Measurements from ENCODE around the gene DPYD. TPM values are rescaled to one million over a fixed set of nuclear protein-coding genes. Genes with fewer than 3 reads are reported as not detected.

The DPYD gene
- total and polyA plus RNA-seq, 9 of the 15 experiments (the other 6 are each of a cell fraction or from before 2014, with no cell fraction given): 0.03 to 0.25 (median 0.08) TPM; not detected in 2

DNA sequence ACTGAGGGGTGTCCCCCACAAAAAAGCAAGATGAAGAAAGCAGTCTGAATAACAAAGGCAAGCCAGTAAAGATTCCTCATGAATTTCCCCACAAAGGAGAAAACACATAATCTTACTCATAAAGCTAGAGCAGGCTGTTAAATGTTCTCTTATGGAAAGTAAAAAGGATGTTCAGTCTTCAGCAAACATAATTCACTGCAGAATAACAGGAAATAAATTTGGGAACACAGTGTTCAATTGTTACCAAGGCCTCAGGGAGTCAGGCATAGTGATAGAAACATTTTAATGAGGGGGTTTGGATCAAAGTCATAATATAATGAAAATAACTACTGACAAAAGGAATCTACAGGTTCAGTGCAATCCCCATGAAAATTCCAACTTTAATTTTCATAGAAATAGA is 297.6 kb downstream of the DPYD start:
- H2AFZ ChIP-seq (ENCODE audit: low read depth, low read length): no peak overlapping the region
- intact Hi-C loops (cut with micrococcal nuclease) (no loop called here), in situ Hi-C loops (cut with MboI) (no loop called here)
- H4K20me1 ChIP-seq (replicated peaks; ENCODE audit: control insufficient read depth, insufficient read depth, low read length): no peaks in the 10 kb centered on the region
- no peaks in the 10 kb centered on the region for H3K9me3 ChIP-seq (replicated peaks; ENCODE audit: control insufficient read depth, insufficient read depth, low read depth, low read length)
- H3K36me3 ChIP-seq (ENCODE audit: control insufficient read depth, insufficient read depth, low read length): no peaks in the 10 kb centered on the region
- H3K9me1 ChIP-seq (ENCODE audit: control insufficient read depth, insufficient read depth, low read length): no peaks in the 10 kb centered on the region
- H3K4me2 ChIP-seq (ENCODE audit: insufficient read depth, low read length): no peak overlapping the region
- no peak for DNase-seq (ENCODE audit: extremely low read depth in 1 of 4, low spot score in 3 of 4)
- TF ChIP-seq ZNF57 (CRISPR knock-in tag; IDR thresholded peaks at IDR 0.05) (no peak), POLR2G (IDR thresholded peaks at IDR 0.05; ENCODE audit: low read depth, low read length) (no peak), TSC22D4 (tag; IDR thresholded peaks at IDR 0.05) (no peak)
- no peak for FAIRE-seq
- BruUV-seq (replicated peaks): no TSS peak
- H3K27ac ChIP-seq (ENCODE audit: extremely low read depth, low read depth, low read length): no peak overlapping the region
- H3K79me2 ChIP-seq (ENCODE audit: control insufficient read depth, insufficient read depth, low read length): no peaks in the 10 kb centered on the region
- H3K4me3 ChIP-seq: no peak overlapping the region
- no peak for ATAC-seq
- H3K4me1 ChIP-seq (replicated peaks in 1 of 2; ENCODE audit: control insufficient read depth in 2 of 2, insufficient read depth in 2 of 2, low read length in 2 of 2): no peaks in the 10 kb centered on the region
- no peaks in the 10 kb centered on the region for H3K27me3 ChIP-seq (ENCODE audit: control insufficient read depth in 2 of 2, insufficient read depth in 2 of 2, low read length in 2 of 2)
- ChIA-PET CTCF (ENCODE audit: low intra/inter-chr PET ratio) (no interaction called here), POLR2A (no interaction called here)
- no peak overlapping the region for H3K9ac ChIP-seq (ENCODE audit: insufficient read depth in 1 of 2, low read depth in 2 of 2, low read length in 2 of 2)

- no peaks in the 10 kb centered on the region for H3K79me2 ChIP-seq (ENCODE audit: control insufficient read depth, insufficient read depth, low read length)
- no peaks in the 10 kb centered on the region for H3K9me3 ChIP-seq (replicated peaks; ENCODE audit: control insufficient read depth, insufficient read depth, low read depth, low read length)
- H3K4me1 ChIP-seq (replicated peaks in 1 of 2; ENCODE audit: control insufficient read depth in 2 of 2, insufficient read depth in 2 of 2, low read length in 2 of 2): no peaks in the 10 kb centered on the region
- no TSS peak for BruUV-seq (replicated peaks)
- no peak overlapping the region for H3K4me2 ChIP-seq (ENCODE audit: insufficient read depth, low read length)
- ATAC-seq: no peak
- FAIRE-seq: no peak
- ChIA-PET POLR2A (no interaction called here), CTCF (ENCODE audit: low intra/inter-chr PET ratio) (no interaction called here)
- H3K36me3 ChIP-seq (ENCODE audit: control insufficient read depth, insufficient read depth, low read length): no peaks in the 10 kb centered on the region
- in situ Hi-C loops (cut with MboI): no loop called here
- no peak for TF ChIP-seq ARNT (IDR thresholded peaks at IDR 0.05)
- no peak for TF ChIP-seq MIER1 (IDR thresholded peaks at IDR 0.05; ENCODE audit: low read depth)
- no peak overlapping the region for H3K27ac ChIP-seq (ENCODE audit: extremely low read depth, low read depth, low read length)
- 0% methylated on average over 1 of the region's 1 CpG for WGBS (ENCODE audit: insufficient coverage, low coverage, missing lambda C conversion rate)
- no peaks in the 10 kb centered on the region for H3K9me1 ChIP-seq (ENCODE audit: control insufficient read depth, insufficient read depth, low read length)
- DNase-seq (ENCODE audit: extremely low read depth in 1 of 4, low spot score in 3 of 4): no peak
- H3K9ac ChIP-seq (ENCODE audit: insufficient read depth in 1 of 2, low read depth in 2 of 2, low read length in 2 of 2): no peak overlapping the region
- H2AFZ ChIP-seq (ENCODE audit: low read depth, low read length): no peak overlapping the region
- H3K4me3 ChIP-seq: no peak overlapping the region
- intact Hi-C loops (cut with micrococcal nuclease): no loop called here
- no peaks in the 10 kb centered on the region for H4K20me1 ChIP-seq (replicated peaks; ENCODE audit: control insufficient read depth, insufficient read depth, low read length)
- no peaks in the 10 kb centered on the region for H3K27me3 ChIP-seq (ENCODE audit: control insufficient read depth in 2 of 2, insufficient read depth in 2 of 2, low read length in 2 of 2)
Measured at GRCh38 chr1:97621955-97622354, 298.9 kb downstream of the DPYD start.
